ENCODE measurements around the gene RIC1.
"Not testable (repeated sequence)": the region's sequence is repeated elsewhere in the genome, so short reads cannot be mapped to it uniquely, and the experiment has no call there.

RIC1 gene

DNA sequence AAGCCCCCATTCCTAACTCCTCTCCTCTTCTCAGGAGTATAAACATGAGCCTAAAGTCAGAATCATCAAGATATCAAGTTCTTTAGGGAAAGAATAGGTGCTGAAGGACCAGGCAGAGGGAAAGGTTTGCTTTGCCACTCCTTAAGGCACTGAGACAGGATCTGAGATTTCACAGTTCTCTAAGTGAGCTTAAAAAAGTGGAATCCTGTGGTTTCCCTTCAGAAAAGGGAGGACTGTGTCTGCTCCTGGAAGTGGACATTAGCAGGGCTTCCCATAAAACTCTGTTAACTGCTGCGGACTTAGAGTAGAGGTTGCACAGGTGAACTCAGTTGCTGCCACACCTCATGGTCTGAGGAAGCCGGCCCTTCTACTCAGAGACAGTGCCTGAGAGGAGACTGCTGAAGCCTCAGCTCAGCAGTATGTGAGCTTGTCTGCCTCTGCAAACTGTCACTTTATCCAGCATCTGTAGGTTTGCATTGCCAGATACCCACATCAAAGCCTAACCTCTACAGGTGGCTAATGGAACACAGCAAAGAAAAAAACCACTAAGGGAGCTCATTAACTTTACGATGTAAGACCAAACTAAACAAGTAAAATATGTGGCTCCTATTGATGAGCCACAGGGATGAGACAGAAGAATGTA lies 42.9 kb downstream of the RIC1 start:
- DNase-seq = no peak

DNA sequence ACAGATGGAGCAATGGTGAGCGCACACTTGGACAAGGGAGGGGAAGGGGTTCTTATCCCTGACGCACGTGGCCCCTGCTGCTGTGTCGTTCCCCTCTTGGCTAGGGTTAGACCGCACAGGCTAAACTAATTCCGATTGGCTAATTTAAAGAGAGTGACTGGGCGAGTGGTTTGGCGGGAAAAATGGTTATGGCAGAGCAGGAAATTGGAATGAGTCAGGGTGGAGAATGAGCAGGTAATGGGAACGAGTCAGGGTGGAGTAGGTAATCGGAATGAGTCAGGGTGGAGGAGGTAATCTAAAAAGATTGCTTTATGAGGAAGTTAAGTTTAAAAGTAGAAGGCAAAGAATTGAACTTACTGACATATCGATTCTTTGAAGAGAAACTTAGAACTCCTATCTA lies 46.1 kb downstream of the RIC1 start:
- DNase-seq = not testable (repeated sequence)

DNA sequence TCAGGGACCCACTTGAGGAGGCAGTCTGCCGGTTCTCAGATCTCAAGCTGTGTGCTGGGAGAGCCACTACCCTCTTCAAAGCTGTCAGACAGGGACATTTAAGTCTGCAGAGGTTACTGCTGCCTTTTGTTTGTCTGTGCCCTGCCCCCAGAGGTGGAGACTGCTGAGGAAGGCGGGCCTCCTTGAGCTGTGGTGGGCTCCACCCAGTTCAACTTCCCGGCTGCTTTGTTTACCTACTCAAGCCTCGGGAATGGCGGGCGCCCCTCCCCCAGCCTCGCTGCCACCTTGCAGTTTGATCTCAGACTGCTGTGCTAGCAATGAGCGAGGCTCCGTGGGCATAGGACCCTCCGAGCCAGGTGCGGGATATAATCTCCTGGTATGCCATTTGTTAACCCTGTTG lies 54.7 kb downstream of the RIC1 start:
- DNase-seq = not testable (repeated sequence)

DNA sequence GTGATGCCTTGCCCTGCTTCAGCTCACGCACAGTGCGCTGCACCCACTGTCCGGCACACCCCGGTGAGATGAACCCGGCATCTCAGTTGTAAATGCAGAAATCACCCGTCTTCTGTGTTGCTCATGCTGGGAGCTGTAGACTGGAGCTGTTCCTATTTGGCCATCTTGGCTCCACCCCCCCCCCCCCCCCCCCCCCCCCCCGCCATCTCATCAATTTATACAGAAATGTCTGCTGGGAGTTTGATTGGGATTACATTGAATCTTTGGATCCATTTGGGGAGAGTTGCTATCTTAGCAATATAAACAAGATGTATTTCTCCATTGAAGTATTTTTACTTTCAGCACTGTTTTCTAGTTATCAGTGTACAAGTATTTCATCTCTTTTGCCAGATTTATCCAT lies 55.2 kb downstream of the RIC1 start:
- DNase-seq = no peak

DNA sequence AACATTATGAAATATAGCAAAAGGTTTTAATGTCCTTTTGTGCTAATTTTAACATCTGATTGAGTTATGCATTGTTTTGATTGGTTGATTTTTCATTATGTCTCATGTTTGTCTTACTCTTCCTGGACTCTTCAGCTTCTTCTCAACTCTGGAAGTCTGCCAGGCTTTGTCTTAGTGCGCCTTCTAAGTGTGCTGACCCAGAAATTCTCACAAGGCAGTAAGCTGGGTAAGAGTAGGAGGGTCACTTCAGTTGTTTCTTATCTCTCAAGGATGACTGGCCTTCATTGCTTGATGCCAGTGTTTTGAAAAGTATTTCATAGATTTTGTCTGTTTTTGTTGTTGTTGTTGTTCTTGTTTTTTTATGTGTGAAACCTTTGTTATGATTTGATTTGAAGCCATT lies 59.2 kb downstream of the RIC1 start:
- DNase-seq = no peak

DNA sequence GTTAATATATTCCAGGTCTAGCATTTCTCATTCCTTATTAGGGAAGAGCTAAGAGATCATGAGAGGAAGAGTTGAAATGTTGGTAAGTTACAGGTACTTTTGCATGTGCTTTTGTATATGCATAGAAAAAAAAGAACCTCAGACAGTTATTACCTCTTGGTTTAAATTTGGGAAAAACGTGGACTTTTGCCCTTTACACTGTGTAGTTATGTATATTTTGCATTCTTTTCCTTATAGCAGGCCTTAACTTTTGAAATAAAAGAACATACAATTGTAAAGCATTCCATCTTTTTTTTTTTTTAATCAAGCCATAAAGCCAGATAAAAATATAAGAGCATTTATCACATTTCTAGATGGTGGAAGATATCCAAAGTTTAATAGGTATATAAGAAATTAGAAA lies 61.4 kb downstream of the RIC1 start:
- DNase-seq = no peak

DNA sequence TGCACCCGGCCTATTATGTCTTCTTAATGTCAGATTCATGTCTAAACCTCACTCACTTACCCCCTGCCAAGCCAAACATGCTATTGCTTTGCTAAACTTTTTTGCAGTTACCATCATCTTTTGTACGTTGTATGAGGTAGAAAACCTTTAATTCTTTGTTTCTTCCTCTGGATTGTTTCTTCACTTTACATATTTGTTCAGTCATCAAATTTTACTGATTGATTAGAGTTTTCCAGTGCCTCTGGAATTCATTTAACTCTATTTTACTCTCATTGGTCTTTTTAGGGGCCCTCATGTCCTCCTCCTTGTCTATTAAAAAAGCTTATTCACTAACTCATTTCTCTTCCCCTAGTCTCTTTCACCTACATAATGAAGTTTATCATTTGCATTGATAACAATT lies 67.0 kb downstream of the RIC1 start:
- DNase-seq = no peak

DNA sequence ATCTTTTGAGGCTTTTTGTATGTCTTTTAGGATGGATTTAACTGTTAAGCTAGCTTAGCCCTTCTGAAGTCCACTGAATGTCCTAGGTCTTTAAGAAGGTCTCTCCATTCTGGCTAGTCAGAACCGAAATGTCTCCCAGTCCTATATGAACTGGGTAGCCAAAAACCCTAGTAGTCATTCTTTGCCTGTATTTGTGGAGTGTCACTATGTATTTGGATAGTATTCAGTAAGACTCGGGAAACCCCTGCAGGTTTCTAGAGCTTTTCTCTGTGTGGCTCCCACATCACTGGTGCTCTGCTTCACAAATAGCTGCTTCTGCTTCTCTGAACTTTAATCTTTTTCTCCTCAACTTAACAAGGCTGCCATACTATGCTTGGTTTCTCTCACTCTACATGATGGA lies 68.0 kb downstream of the RIC1 start:
- DNase-seq = no peak

DNA sequence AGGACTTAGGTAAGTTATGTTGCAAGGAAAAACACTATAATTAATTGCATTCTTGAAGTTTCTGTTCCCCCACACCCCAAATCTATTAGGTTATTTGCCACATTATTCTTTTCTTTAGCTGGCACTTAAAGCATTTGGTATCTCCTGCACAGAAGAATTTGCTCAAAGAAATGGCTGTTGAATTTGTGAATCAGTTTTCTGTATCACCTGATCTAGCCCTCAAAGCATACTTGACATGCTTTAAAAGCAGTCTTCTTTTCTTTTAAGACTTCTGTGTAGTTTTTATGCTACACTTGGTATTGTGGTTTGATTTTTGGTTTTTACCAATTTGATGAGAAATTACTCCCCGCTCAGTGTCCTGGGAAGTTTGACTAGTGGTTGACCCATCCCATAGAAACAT lies 69.1 kb downstream of the RIC1 start:
- DNase-seq = no peak

DNA sequence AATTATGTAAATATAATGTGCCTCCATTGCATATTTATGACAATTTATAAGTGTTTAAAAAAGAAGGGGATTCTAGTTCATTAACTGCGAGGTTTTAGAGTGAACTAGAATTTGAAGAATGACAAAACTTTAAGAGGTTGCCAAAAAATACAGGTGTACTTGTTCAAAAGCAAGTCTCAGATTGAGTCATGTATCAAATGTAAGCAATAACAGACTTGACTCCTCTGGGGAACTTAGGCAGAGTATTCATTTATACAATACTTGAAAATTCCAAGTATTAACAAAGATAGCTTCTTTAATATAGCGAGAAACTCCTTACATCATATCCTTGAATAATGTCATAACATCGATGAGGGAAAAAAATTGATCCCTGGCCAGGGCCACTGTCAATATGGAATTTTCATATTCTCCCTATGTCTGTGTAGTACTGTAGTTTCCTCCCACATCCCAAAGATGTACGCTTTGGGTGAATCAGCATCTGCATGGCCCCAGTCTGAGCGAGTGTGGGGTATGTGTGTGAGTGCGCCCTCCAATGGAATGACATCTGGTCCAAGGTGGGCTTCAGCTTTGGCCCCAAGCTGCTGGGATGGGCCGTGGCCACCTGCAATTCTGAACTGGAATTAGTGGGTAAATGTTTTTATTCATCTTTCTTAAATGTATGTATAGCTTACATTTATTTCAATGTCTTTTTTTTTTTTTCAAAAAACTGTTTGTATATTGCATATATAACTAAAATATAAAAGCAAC lies 70.1 kb downstream of the RIC1 start:
- no peak for DNase-seq

DNA sequence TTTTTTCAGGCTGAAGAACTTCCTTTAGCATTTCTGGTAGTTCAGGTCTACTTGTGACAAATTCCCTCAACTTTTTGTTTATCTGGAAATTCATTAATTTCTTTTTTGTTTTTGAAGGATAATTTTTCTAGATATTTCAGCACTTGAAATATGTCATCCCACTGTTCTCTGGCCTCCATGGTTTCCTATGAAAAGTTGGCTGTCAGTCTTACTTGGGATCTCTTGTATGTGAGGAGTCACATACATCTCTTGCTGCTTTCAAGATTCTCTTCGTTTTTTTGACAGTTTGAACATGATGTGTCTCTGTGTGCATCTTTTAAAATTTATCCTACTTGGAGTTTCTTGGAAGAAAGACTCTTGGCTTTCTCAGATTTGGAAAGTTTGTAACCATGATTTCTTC lies 79.5 kb downstream of the RIC1 start:
- no peak for DNase-seq

DNA sequence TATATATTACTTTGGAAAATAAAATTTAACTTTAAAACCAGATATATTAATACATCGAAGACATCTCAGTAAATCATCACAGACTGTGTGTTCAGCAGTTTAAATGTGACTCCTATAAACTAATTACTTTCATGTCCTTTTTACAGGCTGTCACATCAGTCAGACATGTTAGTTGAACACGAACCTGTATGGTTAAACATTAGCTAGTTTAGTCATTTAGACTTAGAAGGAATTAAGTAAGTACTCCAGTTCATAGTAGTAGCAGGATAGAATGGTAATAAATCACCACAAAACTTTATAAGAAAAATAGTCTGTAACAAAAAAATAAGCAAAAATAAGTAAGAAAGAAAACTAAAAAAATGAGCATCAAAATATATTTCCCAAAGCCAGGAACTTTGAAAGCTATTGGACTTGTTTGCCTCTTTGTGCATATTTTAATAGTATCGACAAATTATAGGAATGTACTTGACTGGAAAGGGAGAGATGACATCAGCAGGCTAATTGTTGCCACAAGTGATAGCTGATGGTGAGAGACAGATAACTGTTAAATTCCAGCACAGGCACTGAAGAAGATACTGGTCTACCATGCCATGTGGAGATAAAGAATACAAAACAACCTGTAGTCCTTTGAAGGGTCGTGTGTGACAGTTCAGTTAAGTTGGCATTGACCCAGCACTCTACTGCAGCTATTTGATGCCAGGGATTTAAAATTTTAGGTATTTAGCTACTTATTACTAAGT lies 83.9 kb downstream of the RIC1 start:
- no peak for DNase-seq

DNA sequence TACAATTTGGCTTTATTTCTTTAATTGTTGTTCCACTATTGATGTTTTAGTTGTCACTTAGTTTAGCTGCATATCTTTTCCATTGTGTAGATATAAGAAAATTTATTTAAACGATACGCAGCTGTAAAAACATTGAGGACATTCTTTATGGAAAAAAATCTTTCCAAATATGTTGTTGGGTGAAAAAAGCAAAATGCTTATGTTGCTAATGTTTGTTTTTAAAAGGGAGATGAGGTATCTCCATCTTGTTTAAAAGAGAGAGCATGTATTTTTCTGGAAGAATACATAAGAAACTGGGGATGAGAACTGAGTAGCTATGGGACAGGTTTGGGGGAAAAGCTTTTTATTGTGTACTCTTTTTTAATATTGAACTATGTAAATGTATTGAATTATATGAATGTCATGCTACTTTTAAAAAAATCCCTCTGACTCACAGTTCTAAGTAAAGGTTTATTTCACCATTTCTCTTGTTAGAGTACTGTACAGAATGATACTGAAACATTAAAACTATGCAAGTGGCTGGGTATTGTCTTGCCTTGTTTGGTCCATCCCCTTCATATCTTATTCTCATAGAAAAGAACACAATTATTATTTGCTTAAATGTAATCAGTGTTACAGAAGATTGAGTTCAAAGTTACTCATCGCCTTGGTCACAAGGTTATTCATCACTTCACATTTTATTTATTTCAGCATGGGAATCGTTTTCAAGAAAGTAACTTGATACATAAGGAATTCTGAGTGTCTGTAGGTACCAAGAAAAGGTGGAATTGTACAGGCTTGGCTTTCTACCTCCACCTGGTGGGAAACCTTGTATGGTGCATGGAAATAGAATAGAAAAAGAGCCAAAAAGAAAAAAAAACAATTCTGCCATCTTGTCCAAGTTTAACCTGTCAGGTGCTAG lies 85.8 kb downstream of the RIC1 start:
- DNase-seq = no peak

DNA sequence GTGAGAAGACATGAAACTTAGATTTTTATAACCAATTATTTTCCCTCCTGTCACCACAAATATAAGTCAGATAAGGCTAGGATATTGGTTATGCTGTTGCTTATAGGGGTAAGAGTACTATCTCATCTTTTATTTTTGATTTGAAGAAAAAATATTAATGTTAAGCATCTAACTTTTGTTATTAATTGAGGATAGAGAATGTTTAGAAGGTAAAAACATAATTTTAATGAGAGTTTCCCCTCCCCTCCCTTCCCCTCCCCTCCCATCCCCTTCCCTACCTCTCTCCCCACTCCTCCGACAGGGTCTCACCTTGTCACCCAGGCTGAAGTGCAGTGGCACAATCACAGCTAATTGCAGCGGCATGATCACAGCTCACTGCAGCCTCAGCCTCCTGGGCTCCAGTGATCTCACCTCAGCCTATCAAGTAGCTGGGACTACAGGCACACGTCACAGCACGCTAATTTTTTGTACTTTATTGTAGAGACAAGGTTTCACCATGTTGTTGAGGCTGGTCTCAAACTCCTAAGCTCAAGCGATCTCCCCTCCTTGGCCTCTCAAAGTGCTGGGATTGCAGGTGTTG lies 86.7 kb downstream of the RIC1 start:
- no peak for DNase-seq

DNA sequence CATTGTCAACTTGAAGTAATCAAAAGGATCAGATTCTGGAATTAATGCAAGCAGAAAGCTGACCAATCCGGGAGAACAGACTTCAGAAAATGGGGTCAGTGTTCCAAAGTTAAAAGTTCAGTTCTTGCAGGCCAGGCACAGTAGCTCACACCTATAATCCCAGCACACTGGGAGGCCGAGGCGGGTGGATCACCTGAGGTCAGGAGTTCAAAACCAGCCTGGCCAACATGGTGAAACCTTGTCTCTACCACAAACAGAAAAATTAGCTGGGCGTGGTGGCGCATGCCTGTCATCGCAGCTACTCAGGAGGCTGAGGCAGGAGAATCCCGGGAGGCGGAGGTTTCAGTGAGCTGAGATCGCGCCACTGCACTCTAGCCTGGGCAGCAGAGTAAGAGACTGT lies 88.5 kb downstream of the RIC1 start:
- DNase-seq = not testable (repeated sequence)

DNA sequence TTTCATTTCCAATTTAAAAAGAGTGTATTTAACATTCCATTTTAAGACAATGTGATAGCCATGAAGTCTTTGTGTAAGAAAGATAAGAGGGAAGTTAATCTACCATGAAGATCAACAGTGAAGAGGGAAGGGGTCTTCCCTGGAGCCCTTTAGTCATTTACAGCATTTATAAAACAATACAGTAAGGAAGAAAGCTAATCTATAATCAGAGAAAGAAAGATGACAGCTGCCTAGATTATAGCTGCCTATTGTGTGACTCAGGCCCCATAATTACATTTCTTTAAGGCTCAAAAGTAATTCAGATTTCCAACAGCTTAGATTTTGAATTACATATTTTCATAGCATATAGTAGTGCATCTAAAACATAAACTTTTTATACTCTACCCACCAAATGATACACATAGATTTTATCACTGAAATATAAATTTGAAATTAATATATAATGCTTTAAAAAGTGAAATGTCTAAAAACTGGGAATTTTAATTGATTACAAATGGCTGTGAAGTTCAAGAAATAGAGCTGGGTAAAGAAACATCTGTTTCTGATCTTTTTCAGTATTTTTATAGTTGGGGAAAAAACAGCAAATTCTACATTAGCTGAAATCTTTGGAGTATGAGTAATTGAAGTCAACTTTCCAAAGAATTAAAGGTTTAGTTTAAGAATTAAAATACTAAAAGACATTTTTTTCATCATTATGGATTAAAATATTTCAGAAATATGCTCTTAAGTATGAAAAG lies 89.6 kb downstream of the RIC1 start:
- no peak for DNase-seq

DNA sequence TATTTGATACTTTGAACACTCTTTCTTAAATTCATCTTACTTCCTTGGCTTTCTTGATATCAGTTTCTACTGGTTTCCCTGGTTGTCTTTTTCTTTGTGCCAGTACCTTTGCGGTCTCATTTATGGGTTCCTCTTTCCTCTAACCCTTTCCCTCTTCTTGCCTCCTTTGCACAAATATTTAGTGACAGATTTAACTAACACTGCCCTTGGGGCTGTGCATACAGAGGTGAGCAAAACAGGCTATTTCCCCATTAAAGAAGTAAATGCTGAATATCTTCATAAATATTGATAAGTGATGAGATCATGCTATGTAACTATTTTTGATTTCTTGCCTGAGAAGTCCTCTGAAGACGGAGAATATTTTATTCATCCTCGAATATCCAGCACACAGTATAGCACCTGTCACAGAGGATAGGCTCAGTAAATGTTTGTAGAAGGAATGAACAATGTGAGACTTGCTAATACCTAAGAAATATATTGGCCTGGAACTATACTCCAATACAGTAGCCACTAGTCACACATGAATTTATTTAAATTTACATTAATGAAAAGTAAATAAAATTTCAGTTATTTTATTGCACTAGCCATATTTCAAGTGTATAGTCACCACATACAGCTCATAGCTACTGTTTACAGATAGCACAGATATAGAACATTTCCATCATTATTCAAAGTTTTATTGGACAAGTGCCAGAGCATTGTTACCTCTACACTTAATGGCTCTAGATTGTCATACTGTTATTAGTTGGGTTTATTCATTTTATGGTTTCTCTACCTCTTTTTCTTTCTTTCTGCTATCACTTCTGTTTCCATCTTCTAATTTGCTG lies 90.4 kb downstream of the RIC1 start:
- DNase-seq = no peak

DNA sequence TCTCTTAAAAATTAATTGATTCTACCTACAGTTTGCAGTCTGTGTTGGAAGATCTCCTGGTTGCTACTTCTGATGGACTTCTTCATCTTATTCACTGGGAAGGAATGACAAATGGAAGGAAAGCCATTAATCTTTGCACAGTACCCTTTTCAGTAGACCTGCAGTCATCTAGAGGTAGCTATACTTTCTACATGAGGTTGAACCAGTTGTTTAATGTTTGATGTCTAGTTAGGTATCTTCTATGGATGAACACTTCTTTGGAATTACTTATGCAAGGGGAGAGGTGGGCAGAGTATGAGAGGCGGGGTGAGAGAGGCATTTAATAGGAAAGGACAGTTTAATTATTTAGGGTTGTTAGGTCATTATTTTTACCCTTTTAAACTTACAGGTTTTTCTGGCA lies 91.2 kb downstream of the RIC1 start:
- no peak for DNase-seq

DNA sequence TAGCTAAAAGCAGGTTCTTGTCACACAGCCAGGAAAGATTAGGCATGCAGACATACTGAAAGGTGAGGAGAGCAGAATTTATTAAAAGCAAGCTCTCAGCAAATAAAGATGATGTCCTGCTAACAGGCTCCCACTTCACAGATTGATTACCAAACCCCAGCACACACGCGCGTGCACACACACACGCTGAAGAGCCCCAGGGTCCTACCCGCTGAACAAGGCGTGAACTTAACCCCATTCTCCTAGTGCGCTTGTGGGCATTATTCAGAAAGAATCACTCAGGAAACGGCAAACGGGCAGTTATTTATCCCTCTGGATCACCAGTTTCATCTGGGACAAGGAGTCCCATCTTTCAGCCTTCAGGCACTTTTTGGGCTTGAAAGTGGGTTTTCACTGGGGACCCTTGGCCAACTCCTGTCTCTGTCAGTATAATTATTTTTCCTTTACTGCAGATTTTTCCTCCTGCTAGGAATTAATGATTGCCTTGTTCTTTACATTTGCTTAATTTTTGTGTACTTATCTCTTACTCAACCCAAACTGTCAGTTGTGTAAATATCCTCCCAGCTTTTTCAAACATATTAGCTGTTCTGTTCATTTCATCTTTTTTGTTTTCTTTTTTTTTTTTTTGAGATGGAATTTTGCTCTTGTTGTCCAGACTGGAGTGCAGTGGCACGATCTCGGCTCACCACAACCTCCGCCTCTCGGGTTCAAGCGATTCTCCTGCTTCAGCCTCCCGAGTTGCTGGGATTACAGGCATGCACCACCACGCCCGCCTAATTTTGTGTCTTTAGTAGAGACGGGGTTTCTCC lies 92.6 kb downstream of the RIC1 start:
- DNase-seq = no peak
